IPS-11a (cell line): ENCODE measurements around the gene SPAM1.
"Not testable (repeated sequence)": the region's sequence is repeated elsewhere in the genome, so short reads cannot be mapped to it uniquely, and the experiment has no call there.

ENCODE experiments used
- H3K4me3 ChIP-seq: one replicate; pipeline ENCODE4 v1.5.1; 2013; ENCODE audit warnings: low read depth, low read length, control low read depth

The SPAM1 gene

DNA sequence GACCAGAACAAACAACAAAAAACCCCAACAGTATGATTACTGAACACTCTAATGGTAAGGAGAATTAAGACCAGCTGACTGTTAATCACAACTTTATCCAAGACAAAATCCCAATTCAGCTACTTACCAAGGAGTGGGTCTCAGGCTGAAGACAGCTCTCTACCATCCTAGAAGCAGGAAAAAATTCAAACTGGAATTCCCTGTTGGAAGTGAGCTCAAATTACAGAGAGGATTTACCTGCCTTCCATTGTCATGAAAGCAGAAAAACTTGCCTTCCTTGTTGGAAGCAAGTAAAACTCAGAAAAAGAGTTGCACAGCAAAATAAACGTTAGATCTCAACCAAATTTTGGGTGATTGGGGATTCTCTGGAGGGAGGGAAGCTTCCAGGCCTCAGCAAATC, 20.9 kb downstream of the SPAM1 start:
- H3K4me3 ChIP-seq: no peak overlapping the region

DNA sequence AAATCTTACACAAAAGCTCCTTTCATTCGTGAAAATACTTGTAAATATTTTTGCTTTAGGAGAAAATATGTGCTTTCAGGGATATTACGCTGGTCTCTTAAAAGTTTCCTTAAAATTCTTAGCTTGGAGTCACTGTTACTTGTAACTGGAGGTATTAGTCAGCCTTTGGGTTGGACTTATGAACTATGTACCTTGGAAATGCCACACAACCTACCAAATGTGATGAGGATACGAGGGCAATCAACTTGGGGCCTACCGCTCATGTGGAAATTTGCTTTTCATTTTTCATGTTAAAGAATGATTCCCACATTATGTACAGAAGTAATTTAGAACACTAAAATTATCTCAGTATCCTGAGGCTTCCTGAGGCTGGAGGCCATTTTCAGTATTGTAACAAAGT, 23.1 kb downstream of the SPAM1 start:
- no peak overlapping the region for H3K4me3 ChIP-seq

- H3K4me3 ChIP-seq: no peak overlapping the region
These were observed 33.2 kb downstream of the SPAM1 start for GRCh38 chr7:123958186-123958703.

DNA sequence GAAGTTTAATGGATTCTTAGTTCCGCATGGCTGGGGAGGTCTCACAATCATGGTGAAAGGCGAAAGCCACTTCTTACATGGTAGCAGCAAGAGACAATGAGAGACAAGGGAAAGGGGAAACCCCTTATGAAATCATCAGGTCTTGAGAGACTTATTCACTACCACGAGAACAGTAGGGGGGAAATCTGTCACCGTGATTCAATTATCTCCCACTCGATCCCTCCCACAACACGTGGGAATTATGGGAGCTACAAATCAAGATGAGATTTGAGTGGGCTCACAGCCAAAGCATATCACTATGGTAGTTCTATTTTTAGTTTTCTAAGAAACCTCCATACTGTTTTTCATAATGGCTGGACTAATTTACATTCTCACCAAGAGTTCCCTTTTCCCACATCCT, 36.7 kb downstream of the SPAM1 start:
- H3K4me3 ChIP-seq: no peak overlapping the region

- H3K4me3 ChIP-seq: no peak overlapping the region
These were observed 41.9 kb downstream of the SPAM1 start for GRCh38 chr7:123966936-123967335.

DNA sequence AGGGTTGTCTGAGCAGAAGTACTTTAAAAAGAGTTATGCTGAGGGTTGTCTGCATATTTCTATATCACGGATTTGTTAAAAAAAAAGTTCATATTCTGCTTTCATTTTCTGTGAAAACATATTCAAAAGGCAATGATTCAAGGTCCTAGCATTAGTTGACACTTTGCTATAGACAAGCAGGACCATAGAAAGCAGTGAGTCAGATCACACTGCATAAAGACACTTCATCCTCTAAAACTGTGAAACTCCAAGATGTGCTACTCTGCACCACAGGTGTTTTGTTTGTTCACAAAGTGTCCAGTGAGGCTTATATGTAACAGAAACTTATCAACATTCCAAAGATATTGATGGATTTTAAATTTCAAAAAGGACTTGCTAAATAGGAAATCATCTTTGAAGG, 47.0 kb downstream of the SPAM1 start:
- no peak overlapping the region for H3K4me3 ChIP-seq

DNA sequence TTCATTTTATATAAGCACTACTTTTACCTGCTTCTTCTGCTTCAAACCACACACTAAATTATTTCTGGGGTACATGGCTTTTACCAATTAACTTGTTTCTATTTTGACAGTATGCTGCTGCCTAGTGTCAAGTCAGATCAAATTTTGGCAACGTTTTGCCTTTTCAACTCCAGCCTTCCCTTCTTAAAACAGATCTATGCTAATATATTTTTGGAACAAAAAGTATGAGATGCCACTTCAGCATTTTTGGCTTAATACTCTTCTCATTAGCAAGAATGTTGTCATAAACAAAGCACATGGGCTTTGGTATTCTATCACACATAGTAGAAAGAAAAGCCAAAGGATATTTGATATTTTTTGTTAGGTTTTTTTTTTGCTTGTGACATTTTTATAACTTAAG, 47.8 kb downstream of the SPAM1 start:
- H3K4me3 ChIP-seq: no peak overlapping the region

- no peak overlapping the region for H3K4me3 ChIP-seq
These were observed 49.4 kb downstream of the SPAM1 start for GRCh38 chr7:123974326-123974908.

DNA sequence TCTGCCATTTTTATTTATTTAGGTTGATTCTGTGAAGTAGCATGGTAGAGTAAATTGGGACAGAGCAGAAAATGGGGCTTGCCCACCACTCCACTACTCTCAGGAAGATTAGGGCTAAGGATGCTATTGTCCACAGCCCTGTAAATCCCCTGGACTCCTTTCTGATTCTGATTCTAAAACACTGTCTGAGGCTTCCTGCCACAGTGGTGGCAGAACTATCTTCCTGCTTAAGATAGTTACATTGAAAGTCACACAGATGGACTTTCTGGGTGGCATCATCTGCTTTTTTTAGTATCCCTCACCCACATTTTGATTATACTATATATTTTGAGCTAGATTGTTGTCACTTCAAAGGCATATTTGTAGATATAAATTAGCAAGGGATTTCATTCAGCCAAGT, 50.0 kb downstream of the SPAM1 start:
- H3K4me3 ChIP-seq: no peak overlapping the region

DNA sequence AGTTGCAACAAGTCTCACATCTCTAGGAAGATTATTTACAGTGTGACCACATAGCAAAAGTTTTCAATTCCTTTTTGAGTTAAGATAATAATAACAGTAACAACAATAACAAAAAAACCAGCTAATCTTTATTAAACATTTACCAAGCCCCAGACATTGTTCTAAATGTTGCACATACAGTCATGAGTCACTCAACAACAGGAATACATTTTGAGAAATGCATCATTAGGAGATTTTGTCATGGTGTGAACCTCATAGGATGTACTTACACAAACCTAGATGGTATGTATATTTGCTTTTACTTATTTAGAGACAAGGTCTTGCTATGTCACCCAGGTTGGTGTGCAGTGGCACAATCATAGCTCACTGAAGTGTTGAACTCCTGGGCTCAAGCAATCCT, 52.0 kb downstream of the SPAM1 start:
- H3K4me3 ChIP-seq: no peak overlapping the region

- H3K4me3 ChIP-seq: no peak overlapping the region
These were observed 54.8 kb downstream of the SPAM1 start for GRCh38 chr7:123979876-123980275.

GRCh38 chr7:123987445-123987844, 62.4 kb downstream of the SPAM1 start:
- H3K4me3 ChIP-seq: no peak overlapping the region

- no peak overlapping the region for H3K4me3 ChIP-seq
These were observed 68.0 kb downstream of the SPAM1 start for GRCh38 chr7:123992913-123993518.

GRCh38 chr7:123993996-123994395, 69.0 kb downstream of the SPAM1 start:
- no peak overlapping the region for H3K4me3 ChIP-seq

- no peak overlapping the region for H3K4me3 ChIP-seq
These were observed 69.4 kb downstream of the SPAM1 start for GRCh38 chr7:123994449-123994848.

- H3K4me3 ChIP-seq: no peak overlapping the region
These were observed 70.7 kb downstream of the SPAM1 start for GRCh38 chr7:123995617-123996326.

GRCh38 chr7:123996327-123996625, 71.2 kb downstream of the SPAM1 start:
- no peak overlapping the region for H3K4me3 ChIP-seq

GRCh38 chr7:123998921-123999320, 73.9 kb downstream of the SPAM1 start:
- no peak overlapping the region for H3K4me3 ChIP-seq

GRCh38 chr7:123999703-124000102, 74.7 kb downstream of the SPAM1 start:
- H3K4me3 ChIP-seq: no peak overlapping the region

DNA sequence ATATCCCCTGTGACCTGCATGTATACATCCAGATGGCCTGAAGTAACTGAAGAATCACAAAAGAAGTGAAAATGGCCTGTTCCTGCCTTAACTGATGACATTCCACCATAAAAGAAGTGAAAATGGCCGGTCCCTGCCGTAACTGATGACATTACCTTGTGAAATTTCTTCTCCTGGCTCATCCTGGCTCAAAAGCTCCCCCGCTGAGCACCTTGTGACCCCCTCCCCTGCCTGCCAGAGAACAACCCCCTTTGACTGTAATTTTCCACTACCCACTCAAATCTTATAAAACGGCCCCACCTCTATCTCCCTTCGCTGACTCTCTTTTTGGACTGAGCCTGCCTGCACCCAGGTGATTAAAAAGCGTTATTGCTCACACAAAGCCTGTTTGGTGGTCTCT, 83.3 kb downstream of the SPAM1 start:
- not testable (repeated sequence) for H3K4me3 ChIP-seq

GRCh38 chr7:124009321-124009720, 84.3 kb downstream of the SPAM1 start:
- H3K4me3 ChIP-seq: no peak overlapping the region
